IMR-90 (cell line): ENCODE measurements around the gene GADD45A. TPM values are rescaled to one million over a fixed set of nuclear protein-coding genes. Genes with fewer than 3 reads are reported as not detected.

Source experiments
- ATAC-seq: fragments of 200-7000 bp; cut with Tn5 transposase; 2 replicates; pipeline ENCODE4 v1.9.1; 2020; ENCODE audit warnings: low read depth, mild to moderate bottlenecking, moderate library complexity
- BruUV-seq: library from RNA; stranded (reverse); fragments of 400-500 nt; replicated peaks from 2 replicates; lab custom pipeline; 2021; lab: Mats Ljungman, UMichigan
- CTCF ChIA-PET: fragments of 300-600 bp; formaldehyde crosslinking; extraction: SDS; loops from one replicate; lab custom pipeline; 2021; ENCODE audit warnings: antibody characterized with exemption; lab: Yijun Ruan, JAX
- POLR2A ChIA-PET: fragments of 300-600 bp; sonication (Branson Sonifier 250); formaldehyde crosslinking; loops from one replicate; lab custom pipeline; 2022; ENCODE audit warnings: antibody characterized with exemption; ENCODE audit not compliant: unreplicated experiment; lab: Charles Lee
- DNase-seq: peaks from one replicate; pipeline ENCODE4 v3.0.0; 2013
- H2AFZ ChIP-seq: replicated peaks from 2 replicates; pipeline ENCODE3; 2013; ENCODE audit warnings: low read length, mild to moderate bottlenecking; ENCODE audit not compliant: poor library complexity
- H2AK5ac ChIP-seq: 2 replicates; pipeline ENCODE4 v1.6.1; 2013; ENCODE audit warnings: low read depth, low read length, inconsistent platforms
- H2AK9ac ChIP-seq: replicated peaks from 2 replicates; pipeline ENCODE3; 2013; ENCODE audit warnings: mild to moderate bottlenecking, low read depth, low read length, moderate library complexity; ENCODE audit not compliant: poor library complexity
- H2BK120ac ChIP-seq: 2 replicates; pipeline ENCODE4 v1.6.1; 2013; ENCODE audit warnings: low read depth, low read length, inconsistent platforms
- H2BK15ac ChIP-seq: 3 replicates; pipeline ENCODE4 v1.6.1; 2013; ENCODE audit warnings: low read depth, low read length, inconsistent platforms
- H2BK20ac ChIP-seq: 2 replicates; pipeline ENCODE4 v1.6.1; 2013; ENCODE audit warnings: low read depth, mild to moderate bottlenecking, inconsistent platforms, low read length, moderate library complexity
- H2BK5ac ChIP-seq: 2 replicates; pipeline ENCODE4 v1.6.1; 2013; ENCODE audit warnings: mild to moderate bottlenecking, low read depth, low read length, inconsistent platforms; ENCODE audit not compliant: poor library complexity, severe bottlenecking
- H3K14ac ChIP-seq: replicated peaks from 2 replicates; pipeline ENCODE4 v1.6.1; 2013; ENCODE audit warnings: low read depth, low read length, inconsistent platforms
- H3K18ac ChIP-seq: 2 replicates; pipeline ENCODE4 v1.6.1; 2013; ENCODE audit warnings: low read depth, low read length, control low read depth
- H3K23ac ChIP-seq: 2 replicates; pipeline ENCODE4 v1.6.1; 2013; ENCODE audit warnings: low read depth, low read length, inconsistent platforms
- H3K27ac ChIP-seq: 2 replicates; pipeline ENCODE4 v1.5.1; 2013; ENCODE audit warnings: mild to moderate bottlenecking, control low read depth, low read length; ENCODE audit not compliant: insufficient read depth
- H3K27me3 ChIP-seq: 2 replicates; pipeline ENCODE4 v1.6.1; 2013; ENCODE audit warnings: low read length; ENCODE audit not compliant: control insufficient read depth, insufficient read depth
- H3K36me3 ChIP-seq: 2 replicates; pipeline ENCODE4 v1.6.1; 2013; ENCODE audit warnings: low read length, mixed read lengths; ENCODE audit not compliant: control insufficient read depth, insufficient read depth
- H3K4ac ChIP-seq: 2 replicates; pipeline ENCODE4 v1.6.1; 2013; ENCODE audit warnings: low read depth, low read length, inconsistent platforms
- H3K4me1 ChIP-seq: 2 replicates; pipeline ENCODE4 v1.6.1; 2013; ENCODE audit warnings: low read length, mixed read lengths; ENCODE audit not compliant: control insufficient read depth, insufficient read depth
- H3K4me2 ChIP-seq: 2 replicates; pipeline ENCODE4 v1.6.1; 2013; ENCODE audit warnings: low read depth, mild to moderate bottlenecking, control low read depth, low read length, moderate library complexity
- H3K4me3 ChIP-seq: 2 replicates; pipeline ENCODE4 v1.5.1; 2013; ENCODE audit warnings: low read depth, mild to moderate bottlenecking, control low read depth, low read length, moderate library complexity; ENCODE audit not compliant: insufficient read depth
- H3K56ac ChIP-seq: 2 replicates; pipeline ENCODE4 v1.6.1; 2013; ENCODE audit warnings: low read length, inconsistent platforms; ENCODE audit not compliant: insufficient read depth; ENCODE audit errors: extremely low read depth
- H3K79me1 ChIP-seq, 2 experiments: 2 replicates each; pipeline ENCODE4 v1.6.1; 2013; ENCODE audit warnings: low read length in 2 of 2, inconsistent platforms in 1 of 2, low read depth in 1 of 2
- H3K9ac ChIP-seq: 2 replicates; pipeline ENCODE4 v1.6.1; 2013; ENCODE audit warnings: low read depth, low read length, control low read depth
- H3K9me1 ChIP-seq: 2 replicates; pipeline ENCODE4 v1.6.1; 2013; ENCODE audit warnings: low read length, inconsistent platforms; ENCODE audit not compliant: insufficient read depth
- H3K9me3 ChIP-seq: 2 replicates; pipeline ENCODE4 v1.6.1; 2013; ENCODE audit warnings: low read length; ENCODE audit not compliant: control insufficient read depth, insufficient read depth
- H4K20me1 ChIP-seq: 2 replicates; pipeline ENCODE4 v1.6.1; 2013; ENCODE audit warnings: low read length, inconsistent platforms; ENCODE audit not compliant: insufficient read depth
- H4K5ac ChIP-seq: 2 replicates; pipeline ENCODE4 v1.6.1; 2013; ENCODE audit warnings: mild to moderate bottlenecking, low read depth, low read length, control low read depth
- H4K8ac ChIP-seq, 2 experiments: 2 replicates each; pipeline ENCODE4 v1.6.1; 2013; ENCODE audit warnings: low read depth in 2 of 2, low read length in 2 of 2, control low read depth in 1 of 2, inconsistent platforms in 1 of 2
- H4K91ac ChIP-seq: 2 replicates; pipeline ENCODE4 v1.6.1; 2013; ENCODE audit warnings: low read depth, low read length, inconsistent platforms; ENCODE audit not compliant: insufficient read depth
- BHLHE40 ChIP-seq: fragments of 150-350 bp; IDR thresholded peaks from 2 replicates; pipeline ENCODE4 v1.6.1; 2016; ENCODE audit warnings: mild to moderate bottlenecking, low read depth, low read length
- CTCF ChIP-seq: conservative IDR thresholded peaks from 2 replicates; pipeline ENCODE4 v1.5.1; 2012; ENCODE audit warnings: mild to moderate bottlenecking, low read depth, low read length, improper control_type of control experiment
- ELK1 ChIP-seq: fragments of 150-350 bp; IDR thresholded peaks from 2 replicates; pipeline ENCODE4 v1.6.1; 2016; ENCODE audit warnings: low read depth, mild to moderate bottlenecking, low read length, moderate library complexity, borderline replicate concordance
- MAZ ChIP-seq: IDR thresholded peaks from 2 replicates; pipeline ENCODE4 v1.6.1; 2012; ENCODE audit warnings: low read depth, mild to moderate bottlenecking, low read length, improper control_type of control experiment, moderate library complexity, borderline replicate concordance
- MXI1 ChIP-seq: IDR thresholded peaks from 2 replicates; pipeline ENCODE4 v1.6.1; 2012; ENCODE audit warnings: low read depth, mild to moderate bottlenecking, low read length, moderate library complexity, borderline replicate concordance
- NFE2L2 ChIP-seq: fragments of 150-350 bp; IDR thresholded peaks from 2 replicates; pipeline ENCODE4 v1.6.1; 2016; ENCODE audit warnings: low read depth, mild to moderate bottlenecking, low read length
- RAD21 ChIP-seq: IDR thresholded peaks from 2 replicates; pipeline ENCODE4 v1.6.1; 2012; ENCODE audit warnings: low read length, improper control_type of control experiment
- RFX5 ChIP-seq: IDR thresholded peaks from 2 replicates; pipeline ENCODE4 v1.8.0; 2012; ENCODE audit warnings: low read depth, mild to moderate bottlenecking, low read length, moderate library complexity
- SMC3 ChIP-seq: fragments of 150-350 bp; IDR thresholded peaks from 2 replicates; pipeline ENCODE4 v1.6.1; 2016; ENCODE audit warnings: low read depth, mild to moderate bottlenecking, antibody characterized with exemption, low read length, moderate library complexity
- WGBS, 2 experiments: methylation state at CpG; one replicate each; pipeline versions ENCODE4 v1.1.5 to v1.1.7; 2013; ENCODE audit warnings: missing lambda C conversion rate in 2 of 2; ENCODE audit not compliant: insufficient read length in 1 of 2; ENCODE audit errors: extremely low coverage in 2 of 2; 5-methylcytosine and 5-hydroxymethylcytosine counted together
- dilution Hi-C: fragments of 300-500 bp; cut with HindIII; formaldehyde crosslinking; loops from one replicate; pipeline ENCODE4 v1.14.3; 2018; ENCODE audit warnings: low sequenced_read_pairs; ENCODE audit not compliant: unreplicated experiment
- in situ Hi-C: fragments of 300-500 bp; cut with MboI; formaldehyde crosslinking; loops from 3 replicates; pipeline ENCODE4 v1.14.3; 2019; ENCODE audit warnings: low sequenced_read_pairs, inconsistent platforms, mixed read lengths
- intact Hi-C: fragments of 100-400 bp; cut with micrococcal nuclease; formaldehyde crosslinking; loops from 2 replicates; pipeline ENCODE4 v1.10.0; 2022
- polyA plus RNA-seq, 3 experiments: library from polyadenylated mRNA; depleted of rRNA; stranded (reverse); fragments of >200 nt; gene quantifications; 2 replicates each; pipeline ENCODE4 v1.2.3, GENCODE V29; 2012; ENCODE audit warnings: low replicate concordance in 1 of 3
- total RNA-seq: library from RNA; depleted of rRNA; stranded (reverse); fragments of >200 nt; gene quantifications from 2 replicates; pipeline ENCODE4 v1.2.3, GENCODE V29; 2012

Gene GADD45A
- total and polyA plus RNA-seq, 2 of the 4 experiments (the other 2 are of a cell fraction) = 10.9 to 114 TPM

GRCh38 chr1:67713057-67713846 lies 28.3 kb downstream of the GADD45A start:
- H4K8ac ChIP-seq = no peak overlapping the region
- peak; percentile 57 for ATAC-seq
- no peak overlapping the region for H3K9ac ChIP-seq
- peaks cover 20% of the 10 kb centered on the region; the same call in 1 of the 2 replicates for H4K20me1 ChIP-seq
- ChIA-PET POLR2A (no interaction called here), CTCF (interaction anchor here (0.7 to 2.6 kb wide), 2 partner anchors 47 to 52 kb away, joined by 3 to 7 read pairs; no protein-coding TSS in a partner anchor)
- dilution Hi-C loops (no loop called here), intact Hi-C loops (no loop called here), in situ Hi-C loops (no loop called here)
- H2BK20ac ChIP-seq = no peak overlapping the region
- peak; percentile 91 for DNase-seq
- H2AFZ ChIP-seq = no peak overlapping the region
- H2BK15ac ChIP-seq = no peak overlapping the region
- no peak overlapping the region for H2BK5ac ChIP-seq
- H3K27ac ChIP-seq = no peak overlapping the region
- H3K27me3 ChIP-seq = no peaks in the 10 kb centered on the region
- H3K23ac ChIP-seq = peak overlapping the region; percentile 34; the same call in 1 of the 2 replicates
- H3K18ac ChIP-seq = no peak overlapping the region
- no peak for TF ChIP-seq MAZ
- TF ChIP-seq MXI1 = no peak
- TF ChIP-seq RAD21 = peak; percentile 16; the same call in 1 of the 2 replicates
- TF ChIP-seq NFE2L2 = no peak
- no peak for TF ChIP-seq RFX5
- no peak for TF ChIP-seq ELK1
- no peak for TF ChIP-seq BHLHE40
- TF ChIP-seq CTCF = no peak
- no peak for TF ChIP-seq SMC3
- no TSS peak for BruUV-seq
- peak overlapping the region; percentile 64 for H2AK5ac ChIP-seq
- H3K14ac ChIP-seq = no peak overlapping the region
- H3K36me3 ChIP-seq = peaks cover 3% of the 10 kb centered on the region; the same call in 1 of the 2 replicates
- peaks cover 36% of the 10 kb centered on the region for H3K9me1 ChIP-seq
- no CpG with 5 or more reads among the region's 6 CpGs for WGBS, 2 experiments
- peak overlapping the region; percentile 19; the same call in 1 of the 2 replicates for H3K4ac ChIP-seq
- H4K5ac ChIP-seq = no peak overlapping the region
- peaks cover 40% of the 10 kb centered on the region for H3K4me1 ChIP-seq
- peak overlapping the region; percentile 48 for H2BK120ac ChIP-seq
- no peak overlapping the region for H4K91ac ChIP-seq
- no peak overlapping the region for H3K4me2 ChIP-seq
- H3K9me3 ChIP-seq = no peaks in the 10 kb centered on the region
- no peak overlapping the region for H3K4me3 ChIP-seq
- H2AK9ac ChIP-seq = peak overlapping the region; percentile 80
- no peak overlapping the region for H3K56ac ChIP-seq
- H3K79me1 ChIP-seq = peaks cover 41 to 86% of the 10 kb centered on the region in 2 experiments
